Lower lobe of right lung (tissue), 2 donors: ENCODE measurements around the gene ZFAND3. TPM values are rescaled to one million over a fixed set of nuclear protein-coding genes. Genes with fewer than 3 reads are reported as not detected.
"Not testable (repeated sequence)": the region's sequence is repeated elsewhere in the genome, so short reads cannot be mapped to it uniquely, and the experiment has no call there.

Experiments used
- ATAC-seq, 2 donors: fragments of 200-7000 bp; cut with Tn5 transposase; one replicate each; pipeline ENCODE4 v1.9.1; 2020 to 2022; ENCODE audit warnings: mild to moderate bottlenecking in 2 of 2, moderate library complexity in 2 of 2
- DNase-seq: peaks from one replicate; pipeline ENCODE4 v3.0.0-alpha.2; 2020
- H3K27ac ChIP-seq: fragments of 200-600 bp; one replicate; pipeline ENCODE4 v1.8.0; 2022
- H3K27me3 ChIP-seq: fragments of 200-600 bp; one replicate; pipeline ENCODE4 v1.8.0; 2022; ENCODE audit warnings: low read depth
- H3K36me3 ChIP-seq: fragments of 200-600 bp; one replicate; pipeline ENCODE4 v1.8.0; 2022; ENCODE audit warnings: mild to moderate bottlenecking
- H3K4me1 ChIP-seq: fragments of 200-600 bp; one replicate; pipeline ENCODE4 v1.8.0; 2022
- H3K4me3 ChIP-seq: fragments of 200-600 bp; one replicate; pipeline ENCODE4 v1.8.0; 2022; ENCODE audit warnings: mild to moderate bottlenecking
- H3K9me3 ChIP-seq: fragments of 200-600 bp; one replicate; pipeline ENCODE4 v1.8.0; 2022
- CTCF ChIP-seq: fragments of 200-600 bp; IDR thresholded peaks from one replicate; pipeline ENCODE4 v1.8.0; 2022; ENCODE audit warnings: antibody characterized with exemption, mild to moderate bottlenecking
- intact Hi-C: fragments of 100-400 bp; cut with DNase I; formaldehyde crosslinking; loops from one replicate; pipeline ENCODE4 v1.11.0; 2022
- total RNA-seq: library from RNA; stranded (reverse); fragmentation: NEBNext Ultra II Directional; extraction: Animal tissue kit (Norgen Biotek cat#: 25700); gene quantifications from one replicate; pipeline ENCODE4 v1.2.1, GENCODE V29; 2021
- donor health status: DM: no; HTN: yes; CAD: no; lungs with severe emphysema.

ZFAND3 gene
- total RNA-seq, 1 donor from 2014 or later: 83.3 TPM

GRCh38 chr6:37874726-37875125, 55.2 kb downstream of the ZFAND3 start:
- no peak overlapping the region for H3K27ac ChIP-seq
- no peak for TF ChIP-seq CTCF
- intact Hi-C loops: no loop called here
- ATAC-seq: no peak
- no peaks in the 10 kb centered on the region for H3K36me3 ChIP-seq
- no peak for DNase-seq
- peaks cover 22% of the 10 kb centered on the region for H3K4me1 ChIP-seq
- no peaks in the 10 kb centered on the region for H3K27me3 ChIP-seq
- H3K9me3 ChIP-seq: no peaks in the 10 kb centered on the region
- no peak overlapping the region for H3K4me3 ChIP-seq

DNA sequence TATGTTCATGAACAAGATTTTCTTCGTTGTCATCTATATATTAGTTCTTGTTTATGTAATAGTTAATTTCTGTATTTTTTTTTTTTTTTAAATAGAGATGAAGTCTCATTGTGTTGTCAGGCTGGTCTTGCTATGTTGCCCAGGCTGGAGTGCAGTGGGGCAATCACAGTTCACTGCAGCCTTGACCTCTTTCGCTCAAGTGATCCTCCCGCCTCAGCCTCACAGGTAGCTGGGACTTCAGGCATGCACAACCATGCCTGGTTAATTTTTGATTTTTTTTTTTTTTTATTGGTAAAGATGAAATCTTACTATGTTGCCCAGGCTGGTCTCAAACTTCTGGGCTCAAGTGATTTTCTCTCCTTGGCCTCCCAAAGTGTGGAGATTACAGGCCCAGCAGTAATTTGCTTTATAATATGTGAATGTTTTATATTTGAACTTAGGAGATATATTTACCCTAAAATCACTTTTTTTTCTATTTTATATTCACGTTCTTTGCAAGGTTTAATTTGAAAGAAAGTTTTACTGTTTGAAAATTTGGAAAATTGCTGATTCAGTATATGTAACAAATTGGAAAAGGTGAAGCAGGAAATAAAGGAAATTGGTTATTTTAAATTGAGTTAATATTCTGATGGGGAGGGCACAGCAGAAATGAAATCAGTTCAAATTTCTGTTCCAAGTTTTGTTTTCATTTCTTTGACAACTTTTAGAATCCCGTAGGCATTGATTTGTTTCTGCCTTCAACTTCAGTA, 56.2 kb downstream of the ZFAND3 start:
- intact Hi-C loops: no loop called here

GRCh38 chr6:37876843-37877242, 57.3 kb downstream of the ZFAND3 start:
- DNase-seq: no peak
- peaks cover 26% of the 10 kb centered on the region for H3K4me1 ChIP-seq
- H3K27ac ChIP-seq: no peak overlapping the region
- H3K9me3 ChIP-seq: no peaks in the 10 kb centered on the region
- no peak for ATAC-seq
- intact Hi-C loops: no loop called here
- no peak for TF ChIP-seq CTCF
- no peaks in the 10 kb centered on the region for H3K36me3 ChIP-seq
- no peak overlapping the region for H3K4me3 ChIP-seq
- H3K27me3 ChIP-seq: no peaks in the 10 kb centered on the region

More for the DNA sequence above, 56.2 kb downstream of the ZFAND3 start:
- no peaks in the 10 kb centered on the region for H3K9me3 ChIP-seq
- H3K4me3 ChIP-seq: no peak overlapping the region
- H3K4me1 ChIP-seq: peaks cover 22% of the 10 kb centered on the region
- no peak for TF ChIP-seq CTCF
- no peaks in the 10 kb centered on the region for H3K27me3 ChIP-seq
- DNase-seq (no peak), ATAC-seq (no peak)
- H3K27ac ChIP-seq: no peak overlapping the region
- no peaks in the 10 kb centered on the region for H3K36me3 ChIP-seq

- peaks cover 33% of the 10 kb centered on the region for H3K4me1 ChIP-seq
- no peaks in the 10 kb centered on the region for H3K36me3 ChIP-seq
- intact Hi-C loops: no loop called here
- H3K27me3 ChIP-seq: no peaks in the 10 kb centered on the region
- DNase-seq (no peak), ATAC-seq (no peak)
- H3K27ac ChIP-seq: no peak overlapping the region
- TF ChIP-seq CTCF: no peak
- no peaks in the 10 kb centered on the region for H3K9me3 ChIP-seq
- H3K4me3 ChIP-seq: no peak overlapping the region
These were observed 58.0 kb downstream of the ZFAND3 start for GRCh38 chr6:37877373-37878149.

DNA sequence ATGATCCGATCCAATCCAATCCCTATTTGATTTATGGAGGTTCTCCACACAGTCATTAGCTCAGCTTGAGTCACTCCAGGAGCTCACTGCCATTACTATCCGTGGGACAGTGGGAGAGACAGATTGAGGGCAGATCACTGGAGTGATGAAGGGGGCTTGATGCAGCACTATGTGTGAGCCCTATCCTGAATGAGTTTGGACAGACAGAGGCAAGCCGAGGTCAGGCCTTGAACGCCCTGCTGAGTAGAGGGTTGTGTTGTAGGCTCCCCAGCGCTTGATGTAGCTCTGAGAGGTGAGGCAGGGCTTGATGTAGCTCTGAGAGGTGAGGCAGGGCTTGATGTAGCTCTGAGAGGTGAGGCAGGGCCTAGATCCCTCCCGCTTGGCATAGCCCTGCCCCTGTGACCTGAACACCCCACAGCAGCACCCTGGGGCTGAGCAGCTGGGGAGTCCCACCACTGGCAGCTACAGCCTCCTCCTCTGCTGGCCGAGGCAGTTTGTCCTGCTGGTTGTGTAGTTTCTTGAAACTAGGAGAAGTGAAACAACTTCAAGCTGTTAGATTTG, 58.7 kb downstream of the ZFAND3 start:
- H3K27ac ChIP-seq: no peak overlapping the region
- no peak for TF ChIP-seq CTCF
- ATAC-seq: peak; percentile 34 to 43
- H3K27me3 ChIP-seq: no peaks in the 10 kb centered on the region
- H3K4me1 ChIP-seq: peaks cover 40% of the 10 kb centered on the region
- intact Hi-C loops: no loop called here
- H3K36me3 ChIP-seq: no peaks in the 10 kb centered on the region
- no peaks in the 10 kb centered on the region for H3K9me3 ChIP-seq
- H3K4me3 ChIP-seq: no peak overlapping the region
- DNase-seq: no peak

DNA sequence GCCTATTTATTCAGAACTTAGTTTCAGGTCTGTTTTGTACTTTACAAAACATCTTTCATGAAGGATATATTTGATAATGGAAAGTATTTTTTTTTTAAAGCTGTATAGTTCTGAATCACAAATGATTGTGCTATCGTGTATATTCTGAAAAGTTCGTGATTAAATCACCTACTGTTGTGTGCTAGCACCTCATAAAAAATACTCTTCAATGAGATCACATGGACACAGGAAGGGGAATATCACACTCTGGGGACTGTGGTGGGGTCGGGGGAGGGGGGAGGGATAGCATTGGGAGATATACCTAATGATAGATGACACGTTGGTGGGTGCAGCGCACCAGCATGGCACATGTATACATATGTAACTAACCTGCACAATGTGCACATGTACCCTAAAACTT, 61.1 kb downstream of the ZFAND3 start:
- H3K9me3 ChIP-seq, H3K27me3 ChIP-seq, ATAC-seq, H3K4me3 ChIP-seq, DNase-seq, H3K36me3 ChIP-seq, H3K27ac ChIP-seq, intact Hi-C loops: not testable (repeated sequence)
- H3K4me1 ChIP-seq: peaks cover 40% of the 10 kb centered on the region
